Measurements from ENCODE around the gene SEC23A. TPM values are rescaled to one million over a fixed set of nuclear protein-coding genes. Genes with fewer than 3 reads are reported as not detected.
"Not testable (repeated sequence)": the region's sequence is repeated elsewhere in the genome, so short reads cannot be mapped to it uniquely, and the experiment has no call there.

The SEC23A gene
- polyA plus RNA-seq, 1 donor from 2014 or later = 23.0 TPM

- H3K36me3 Mint-ChIP-seq, H3K9me3 Mint-ChIP-seq, H3K27me3 Mint-ChIP-seq: not testable (repeated sequence)
- Mint-ChIP-seq H3K27ac (peak overlapping the region; percentile 94 to 99 (median 96)), H3K4me3 (peak overlapping the region; percentile 93 to 98 (median 96)), H3K4me1 (peaks cover 30 to 31% (median 30%) of the 10 kb centered on the region in 3 donors)
Observed at GRCh38 chr14:39104078-39104801, 1.2 kb upstream of the SEC23A start.

DNA sequence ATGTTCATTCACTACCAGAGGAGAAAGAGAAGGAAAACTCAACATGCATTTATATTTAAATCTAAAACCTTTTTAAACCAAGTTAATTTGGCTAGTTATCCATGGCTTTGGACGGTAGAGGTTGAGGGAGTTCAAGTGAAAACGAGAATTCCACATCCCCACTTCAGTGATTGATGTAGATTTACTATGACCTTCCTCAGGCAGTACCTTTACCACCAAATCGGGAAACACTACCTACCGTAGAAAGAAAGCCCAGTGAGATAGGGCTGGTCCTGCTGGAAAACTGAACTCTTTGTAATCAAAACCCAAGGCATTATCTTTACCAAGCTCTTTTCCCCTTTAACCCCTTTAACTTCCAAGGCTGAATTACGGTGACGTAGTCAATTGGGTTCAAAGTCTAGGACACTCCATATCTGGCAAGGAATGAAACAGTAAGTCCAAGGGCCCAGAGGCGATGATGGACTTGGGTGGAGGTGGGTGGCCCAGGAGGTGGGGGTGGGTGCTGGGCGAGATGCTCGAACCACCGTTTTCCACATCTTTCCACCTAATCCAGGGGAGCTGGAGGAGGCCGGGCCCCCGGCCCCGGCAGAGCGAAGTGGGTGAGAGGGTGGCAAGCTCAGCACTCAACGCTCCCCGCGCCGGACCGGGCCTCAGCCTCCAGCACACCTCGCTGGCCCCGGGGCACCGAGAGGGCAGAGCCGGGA lies 618 bp downstream of the SEC23A start:
- Mint-ChIP-seq H3K9me3 (no peaks in the 10 kb centered on the region), H3K27ac (peak overlapping the region; percentile 93 to 99 (median 94)), H3K36me3 (no peaks in the 10 kb centered on the region), H3K4me1 (peaks cover 27 to 31% (median 30%) of the 10 kb centered on the region in 3 donors), H3K4me3 (peak overlapping the region; percentile 90 to 98 (median 94)), H3K27me3 (no peaks in the 10 kb centered on the region)

DNA sequence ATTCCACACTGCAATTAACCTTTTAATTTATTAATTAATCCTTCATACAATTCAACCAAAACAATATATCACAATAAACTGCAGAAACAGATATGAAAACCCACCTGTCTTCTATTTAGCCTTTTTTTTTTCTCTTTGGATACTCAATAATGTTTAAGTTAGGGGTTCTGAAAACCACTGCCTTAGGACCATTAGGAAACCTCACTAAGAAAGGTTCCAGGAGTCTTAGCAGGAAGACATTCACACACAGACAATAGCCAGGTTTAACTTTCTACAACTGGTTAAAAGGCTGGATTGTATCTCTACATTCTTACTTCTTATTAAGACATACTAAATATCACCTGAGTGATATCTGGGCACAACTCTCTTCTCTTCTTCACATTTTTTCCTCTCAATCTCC lies 3.3 kb downstream of the SEC23A start:
- Mint-ChIP-seq H3K9me3 (no peaks in the 10 kb centered on the region), H3K27ac (peak overlapping the region in 1 of 3 donors; percentile 60), H3K4me1 (peaks cover 33 to 35% (median 34%) of the 10 kb centered on the region in 3 donors), H3K36me3 (peaks cover 2% of the 10 kb centered on the region), H3K27me3 (no peaks in the 10 kb centered on the region), H3K4me3 (peak overlapping the region in 2 of 4 donors; percentile 8 to 25)

DNA sequence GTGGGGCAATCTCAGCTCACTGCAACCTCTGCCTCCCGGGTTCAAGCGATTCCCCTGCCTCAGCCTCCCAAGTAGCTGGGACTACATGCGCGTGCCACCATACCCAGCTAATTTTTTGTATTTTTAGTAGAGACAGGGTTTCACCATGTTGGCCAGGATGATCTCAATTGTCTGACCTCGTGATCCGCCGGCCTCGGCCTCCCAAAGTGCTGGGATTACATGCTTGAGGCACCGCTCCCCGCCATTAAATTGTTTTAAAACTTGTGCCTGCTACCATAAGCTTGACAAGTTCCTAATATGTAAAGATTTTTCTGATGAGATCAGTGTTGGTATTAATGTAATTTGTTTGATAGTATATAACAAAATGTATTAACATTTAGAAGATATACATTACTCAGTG lies 3.8 kb downstream of the SEC23A start:
- not testable (repeated sequence) for H3K36me3 Mint-ChIP-seq, H3K27me3 Mint-ChIP-seq, H3K27ac Mint-ChIP-seq, H3K9me3 Mint-ChIP-seq
- Mint-ChIP-seq H3K4me3 (peak overlapping the region in 1 of 4 donors; percentile 8), H3K4me1 (peaks cover 32 to 38% (median 35%) of the 10 kb centered on the region in 3 donors)

DNA sequence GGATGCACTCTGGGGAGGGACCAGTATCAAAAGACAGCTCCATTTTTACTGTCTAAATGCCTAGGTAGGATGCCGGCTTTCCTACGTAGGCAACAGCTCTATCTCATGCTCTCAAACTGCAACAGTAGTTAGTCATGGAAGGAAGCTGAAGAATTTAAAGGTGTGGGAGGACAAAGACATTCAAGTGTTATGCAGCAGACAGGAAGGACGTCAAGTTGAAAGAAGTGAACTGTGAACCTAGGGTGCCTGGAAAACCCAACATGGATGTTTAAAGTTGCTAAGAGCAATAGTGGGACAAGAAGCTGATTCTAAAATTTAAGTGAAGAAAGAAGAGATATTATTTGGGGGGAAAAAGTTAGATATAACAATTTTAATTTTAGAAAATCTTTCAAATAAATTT lies 5.9 kb downstream of the SEC23A start:
- H3K4me1 Mint-ChIP-seq = peaks cover 23 to 29% (median 27%) of the 10 kb centered on the region in 3 donors
- H3K9me3 Mint-ChIP-seq = no peaks in the 10 kb centered on the region
- no peaks in the 10 kb centered on the region for H3K27me3 Mint-ChIP-seq
- H3K27ac Mint-ChIP-seq = peak overlapping the region in 2 of 3 donors; percentile 3 to 53
- peak overlapping the region in 1 of 4 donors; percentile 9 for H3K4me3 Mint-ChIP-seq
- H3K36me3 Mint-ChIP-seq = peaks cover 2% of the 10 kb centered on the region

DNA sequence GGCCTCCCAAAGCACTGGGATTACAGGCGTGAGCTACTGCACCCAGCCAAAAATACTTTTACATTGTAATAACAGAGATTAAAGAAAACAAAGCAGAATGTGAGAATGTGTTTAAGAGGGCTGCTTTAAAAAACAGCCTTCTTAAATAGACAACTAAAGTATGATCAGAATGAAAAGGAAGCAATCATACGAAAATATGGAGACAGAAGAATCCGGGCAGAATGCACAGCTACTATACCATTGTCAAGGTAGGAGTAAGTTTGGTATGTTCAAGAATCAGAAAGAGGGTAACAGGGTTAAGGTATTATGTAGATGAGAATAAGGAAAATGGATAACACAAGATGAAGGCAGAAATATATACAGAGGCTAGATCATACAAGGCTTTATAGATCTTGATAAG lies 8.5 kb downstream of the SEC23A start:
- peaks cover 10 to 18% (median 16%) of the 10 kb centered on the region in 3 donors for H3K4me1 Mint-ChIP-seq
- no peaks in the 10 kb centered on the region for H3K27me3 Mint-ChIP-seq
- no peaks in the 10 kb centered on the region for H3K9me3 Mint-ChIP-seq
- H3K27ac Mint-ChIP-seq = peak overlapping the region in 1 of 3 donors; percentile 74
- H3K4me3 Mint-ChIP-seq = peak overlapping the region in 1 of 4 donors; percentile 26
- peaks cover 4% of the 10 kb centered on the region for H3K36me3 Mint-ChIP-seq

DNA sequence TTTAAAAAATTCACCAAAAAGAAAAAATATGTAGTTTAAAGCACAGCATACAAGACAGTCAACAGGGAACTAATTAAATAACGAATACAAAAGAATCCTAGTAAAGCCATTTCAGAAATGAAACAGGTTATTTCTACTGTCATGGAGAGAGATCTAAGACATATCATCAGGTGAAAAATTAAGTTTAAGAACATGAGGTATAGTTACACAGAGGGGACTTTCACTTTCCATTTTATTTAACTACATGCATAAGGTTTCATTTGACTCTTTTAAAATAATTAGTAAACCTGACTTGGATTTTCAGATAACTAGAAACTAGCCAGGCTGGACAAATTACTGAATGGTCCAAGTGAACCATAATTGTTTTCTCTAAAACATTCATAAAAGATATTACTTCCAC lies 11.3 kb downstream of the SEC23A start:
- Mint-ChIP-seq H3K4me1 (peaks cover 7 to 13% (median 12%) of the 10 kb centered on the region in 3 donors), H3K4me3 (no peak overlapping the region), H3K36me3 (peaks cover 7% of the 10 kb centered on the region), H3K27me3 (no peaks in the 10 kb centered on the region), H3K27ac (no peak overlapping the region), H3K9me3 (no peaks in the 10 kb centered on the region)

DNA sequence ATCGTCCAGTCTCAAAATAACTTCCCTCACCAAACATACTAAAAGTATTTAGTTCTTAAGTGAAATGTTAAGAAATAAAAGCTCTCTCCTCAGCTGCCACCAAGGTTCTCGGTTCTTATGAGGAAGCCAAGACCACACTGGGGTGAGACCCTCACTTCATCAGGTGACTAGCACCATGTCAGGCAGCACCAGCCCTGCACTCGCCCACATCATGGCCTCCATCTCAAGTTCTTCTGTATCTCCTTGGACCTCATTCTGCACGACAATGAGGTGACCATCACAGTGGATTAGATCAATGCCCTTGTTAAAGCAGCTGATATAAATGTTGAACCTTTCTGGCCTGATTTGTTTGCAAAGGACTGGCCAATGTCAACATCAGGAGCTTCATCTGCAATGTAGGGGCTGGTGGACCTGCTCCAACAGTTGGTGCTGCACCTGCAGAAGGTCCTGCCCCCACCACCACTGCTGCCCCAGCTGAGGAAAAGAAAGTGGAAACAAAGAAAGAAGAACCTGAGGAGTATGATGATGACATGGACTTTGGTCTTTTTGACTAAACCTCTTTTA lies 12.4 kb downstream of the SEC23A start:
- H3K4me3 Mint-ChIP-seq = no peak overlapping the region
- no peaks in the 10 kb centered on the region for H3K27me3 Mint-ChIP-seq
- peaks cover 7% of the 10 kb centered on the region for H3K36me3 Mint-ChIP-seq
- H3K27ac Mint-ChIP-seq = no peak overlapping the region
- H3K9me3 Mint-ChIP-seq = no peaks in the 10 kb centered on the region
- peaks cover 7 to 15% (median 13%) of the 10 kb centered on the region in 3 donors for H3K4me1 Mint-ChIP-seq

DNA sequence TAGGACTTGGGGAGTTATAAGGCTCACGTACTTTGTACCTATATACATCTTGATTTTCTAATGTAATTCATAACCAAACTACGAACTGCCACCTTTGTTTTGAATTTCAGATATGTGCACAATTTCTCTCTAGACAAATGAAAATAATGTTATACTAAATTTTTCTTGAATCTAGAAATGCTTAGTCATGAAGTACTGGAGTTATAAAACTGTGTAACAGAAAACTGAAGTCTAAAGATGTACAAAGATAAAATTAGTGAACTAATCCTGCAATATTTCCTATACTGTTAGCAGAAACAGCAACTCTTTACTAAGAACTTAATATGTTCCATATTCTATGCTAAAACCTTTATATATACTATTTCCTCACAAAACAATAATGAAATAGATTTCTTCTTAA lies 15.5 kb downstream of the SEC23A start:
- Mint-ChIP-seq H3K27me3 (no peaks in the 10 kb centered on the region), H3K4me1 (peaks cover 5 to 9% (median 5%) of the 10 kb centered on the region in 3 donors), H3K27ac (no peak overlapping the region), H3K4me3 (no peak overlapping the region), H3K9me3 (no peaks in the 10 kb centered on the region), H3K36me3 (peaks cover 9% of the 10 kb centered on the region)

DNA sequence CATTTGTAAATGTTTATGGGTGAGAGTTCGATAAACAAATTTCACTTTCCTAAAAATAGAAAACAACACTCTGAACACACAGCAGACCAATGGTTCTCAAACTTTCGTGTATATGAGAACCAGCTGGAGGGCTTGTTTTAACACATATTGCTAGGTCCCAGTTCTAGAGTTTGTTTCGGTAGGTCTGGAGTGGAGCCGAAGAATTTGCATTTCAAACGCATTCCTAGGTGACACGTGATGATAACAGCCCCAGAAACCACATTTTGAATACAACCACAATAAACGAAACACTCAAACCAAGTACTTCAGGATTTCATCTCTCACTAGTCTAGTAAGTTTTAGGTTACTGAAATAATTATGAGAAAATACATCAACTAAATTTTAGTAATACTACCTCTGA lies 17.1 kb downstream of the SEC23A start:
- Mint-ChIP-seq H3K4me1 (peaks cover 0 to 6% (median 5%) of the 10 kb centered on the region in 3 donors), H3K4me3 (no peak overlapping the region), H3K9me3 (no peaks in the 10 kb centered on the region), H3K27me3 (no peaks in the 10 kb centered on the region), H3K27ac (no peak overlapping the region), H3K36me3 (peaks cover 9% of the 10 kb centered on the region)

GRCh38 chr14:39083127-39083526 lies 19.9 kb downstream of the SEC23A start:
- Mint-ChIP-seq H3K36me3 (peaks cover 4% of the 10 kb centered on the region), H3K27ac (peak overlapping the region in 1 of 3 donors; percentile 56), H3K4me3 (no peak overlapping the region), H3K27me3 (no peaks in the 10 kb centered on the region), H3K9me3 (no peaks in the 10 kb centered on the region), H3K4me1 (peaks cover 0 to 6% (median 4%) of the 10 kb centered on the region in 3 donors)

GRCh38 chr14:39080886-39081285 lies 22.1 kb downstream of the SEC23A start:
- Mint-ChIP-seq H3K27me3 (no peaks in the 10 kb centered on the region), H3K36me3 (peaks cover 4% of the 10 kb centered on the region), H3K9me3 (no peaks in the 10 kb centered on the region), H3K4me3 (no peak overlapping the region), H3K27ac (no peak overlapping the region), H3K4me1 (peaks cover 0 to 4% (median under 1%) of the 10 kb centered on the region in 3 donors)

- H3K27ac Mint-ChIP-seq = no peak overlapping the region
Observed at GRCh38 chr14:39071096-39071495, 31.9 kb downstream of the SEC23A start.

DNA sequence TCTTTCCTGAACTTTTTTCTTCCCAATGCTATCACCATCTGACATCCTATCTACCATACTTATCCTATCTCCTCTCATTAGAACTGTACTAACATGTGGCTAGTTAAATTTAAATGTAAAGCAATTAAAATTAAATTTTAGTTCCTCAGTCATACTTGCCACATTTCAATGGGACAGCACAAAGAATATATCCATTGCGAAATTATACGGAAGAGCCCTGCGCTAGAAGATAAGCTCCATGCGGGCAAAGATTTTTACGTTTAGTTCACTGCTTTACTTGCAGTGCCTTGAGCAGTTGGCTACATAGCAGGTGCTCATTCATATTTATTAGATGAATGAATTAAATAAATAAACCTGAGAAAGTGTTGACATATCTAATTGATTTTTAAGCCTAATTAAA lies 33.1 kb downstream of the SEC23A start:
- peak overlapping the region in 1 of 3 donors; percentile 14 for H3K27ac Mint-ChIP-seq
- no peaks in the 10 kb centered on the region for H3K9me3 Mint-ChIP-seq
- peaks cover 4 to 8% (median 5%) of the 10 kb centered on the region in 3 donors for H3K4me1 Mint-ChIP-seq
- H3K27me3 Mint-ChIP-seq = no peaks in the 10 kb centered on the region
- H3K36me3 Mint-ChIP-seq = peaks cover 16% of the 10 kb centered on the region
- no peak overlapping the region for H3K4me3 Mint-ChIP-seq

More at GRCh38 chr14:39071096-39071495, 31.9 kb downstream of the SEC23A start:
- Mint-ChIP-seq H3K4me1 (peaks cover 4 to 5% (median 4%) of the 10 kb centered on the region in 3 donors), H3K4me3 (no peak overlapping the region), H3K27me3 (no peaks in the 10 kb centered on the region), H3K36me3 (peaks cover 11% of the 10 kb centered on the region), H3K9me3 (no peaks in the 10 kb centered on the region)

- not testable (repeated sequence) for H3K9me3 Mint-ChIP-seq, H3K4me1 Mint-ChIP-seq, H3K4me3 Mint-ChIP-seq, H3K27me3 Mint-ChIP-seq
- peak overlapping the region in 2 of 3 donors; percentile 4 to 42 for H3K27ac Mint-ChIP-seq
- H3K36me3 Mint-ChIP-seq = peaks cover 20% of the 10 kb centered on the region
Observed at GRCh38 chr14:39069169-39069805, 33.7 kb downstream of the SEC23A start.
